Skin of body (tissue), 2 donors: Measurements from ENCODE around the gene BEGAIN. TPM values are rescaled to one million over a fixed set of nuclear protein-coding genes. Genes with fewer than 3 reads are reported as not detected.

Experiments used
- DNase-seq: peaks from one replicate; lab custom pipeline; 2025; lab: John Stamatoyannopoulos, UW
- total RNA-seq: library from RNA; depleted of rRNA; stranded (reverse); fragments of >200 nt; gene quantifications from one replicate; pipeline ENCODE4 v1.2.3, GENCODE V29; 2014

BEGAIN gene
- total RNA-seq, 1 donor from 2014 or later: 1.4 TPM

DNA sequence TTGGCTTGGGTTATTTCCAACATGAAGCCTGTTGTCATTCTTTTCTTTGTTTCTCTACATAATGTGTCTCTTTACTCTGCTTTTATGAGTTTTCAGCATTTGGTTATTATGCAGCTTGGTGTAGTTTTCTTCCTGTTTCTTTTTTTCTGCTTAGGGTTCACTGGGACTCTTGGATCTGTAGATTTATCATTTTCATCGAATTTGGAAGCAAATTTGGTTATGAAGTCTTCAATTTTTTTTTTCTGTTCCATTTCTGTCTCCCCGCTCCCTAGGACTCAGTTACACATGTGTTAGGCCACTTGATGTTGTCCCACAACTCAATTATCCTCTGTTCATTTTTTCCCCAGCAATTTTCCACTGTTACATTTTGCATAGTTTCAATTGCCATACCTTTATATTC, 13.8 kb upstream of the BEGAIN start:
- DNase-seq: no peak

DNA sequence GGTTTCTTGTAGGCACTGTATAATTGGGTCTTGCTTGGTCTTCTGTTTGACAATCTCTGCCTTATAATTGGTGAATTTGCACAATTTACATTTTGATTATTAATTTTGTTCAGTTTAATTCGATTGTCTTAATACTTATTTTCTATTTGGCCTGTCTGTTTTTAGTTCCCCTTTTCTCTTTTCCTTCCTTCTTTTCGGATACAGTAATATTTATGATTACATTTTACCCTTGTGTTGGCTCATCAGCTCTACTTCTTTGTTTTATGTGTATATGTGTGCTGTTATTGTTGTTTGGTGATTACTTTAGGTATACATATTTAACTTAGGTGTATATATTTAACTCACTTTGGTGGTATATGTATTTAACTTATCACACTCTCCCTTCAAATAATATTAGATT, 12.8 kb upstream of the BEGAIN start:
- no peak for DNase-seq

DNA sequence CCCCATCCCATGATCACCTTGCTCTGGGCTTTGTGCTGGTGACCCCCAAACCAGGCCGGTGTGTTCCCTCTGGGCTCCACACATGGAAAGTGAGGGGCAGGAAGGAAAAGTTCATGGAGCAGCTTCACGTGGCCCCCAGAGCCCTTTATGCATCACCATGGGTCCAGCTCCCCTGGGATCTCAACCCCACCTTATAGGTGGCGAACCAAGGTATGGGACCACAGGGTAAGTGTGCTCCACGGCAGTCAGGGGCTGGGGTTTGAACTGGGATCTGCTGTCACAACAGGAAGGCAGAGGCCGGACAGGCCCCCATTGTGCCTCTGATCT, 7.4 kb upstream of the BEGAIN start:
- DNase-seq: no peak

DNA sequence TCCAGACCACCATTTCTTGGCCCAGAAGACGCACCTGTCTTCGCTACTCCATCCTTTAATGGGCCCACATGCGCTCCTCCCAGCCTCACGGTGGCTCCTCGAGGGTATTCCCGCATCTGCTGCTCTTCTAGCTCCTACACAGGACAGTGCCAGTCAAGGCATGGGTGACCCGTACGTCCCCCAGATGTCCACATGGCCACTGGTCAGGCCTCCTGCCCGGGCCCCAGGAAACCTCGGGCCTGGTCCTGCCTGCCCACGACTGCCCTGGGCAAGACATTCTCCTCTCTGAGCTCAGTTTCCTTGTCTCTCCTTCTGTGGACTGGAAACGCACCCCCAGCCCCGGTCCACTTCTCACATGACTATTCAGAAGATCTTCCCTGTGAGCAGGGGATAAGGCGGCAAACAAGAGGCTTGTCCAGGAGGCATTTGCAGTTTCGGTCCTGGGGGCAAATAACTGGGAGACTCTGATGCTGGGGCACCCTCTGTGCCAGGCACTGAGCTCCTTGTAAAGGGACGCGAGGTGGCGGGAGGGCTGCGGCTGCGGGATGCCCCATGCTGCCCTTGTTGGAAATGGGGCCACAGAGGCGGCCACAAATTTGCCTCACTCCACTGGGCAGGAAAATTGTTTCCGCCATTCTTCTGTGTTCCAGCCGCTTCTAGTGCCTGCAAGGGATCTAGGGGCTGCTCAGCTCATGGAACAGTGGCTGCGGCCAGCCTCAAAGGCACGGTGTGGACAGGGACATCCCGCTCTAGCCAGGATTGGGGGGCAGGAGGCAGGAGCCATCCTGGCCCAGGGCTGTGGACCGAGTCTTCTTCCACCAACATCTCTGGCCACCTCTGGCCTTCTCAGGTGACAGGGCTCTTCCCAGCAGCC, 6.8 kb upstream of the BEGAIN start:
- DNase-seq: no peak

DNA sequence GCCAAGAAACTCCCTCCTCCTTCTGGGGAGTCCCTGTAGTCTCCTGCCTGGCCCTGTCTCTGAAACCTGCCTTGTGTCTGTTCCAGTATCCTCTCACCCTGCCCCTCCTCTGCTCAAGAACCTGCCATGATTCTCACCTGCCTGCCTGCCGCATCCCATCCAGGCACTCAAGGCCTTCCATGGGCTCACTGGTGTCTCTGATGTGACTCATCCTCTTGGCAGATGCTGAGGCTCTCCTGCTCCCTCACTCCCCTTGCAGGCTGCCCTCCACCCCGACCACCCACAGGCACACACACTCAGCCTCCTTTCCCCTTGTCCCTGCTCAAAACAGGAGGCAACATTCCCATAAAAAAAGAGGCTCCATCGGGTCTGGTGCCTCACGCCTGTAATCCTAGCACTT, 5.8 kb upstream of the BEGAIN start:
- no peak for DNase-seq

DNA sequence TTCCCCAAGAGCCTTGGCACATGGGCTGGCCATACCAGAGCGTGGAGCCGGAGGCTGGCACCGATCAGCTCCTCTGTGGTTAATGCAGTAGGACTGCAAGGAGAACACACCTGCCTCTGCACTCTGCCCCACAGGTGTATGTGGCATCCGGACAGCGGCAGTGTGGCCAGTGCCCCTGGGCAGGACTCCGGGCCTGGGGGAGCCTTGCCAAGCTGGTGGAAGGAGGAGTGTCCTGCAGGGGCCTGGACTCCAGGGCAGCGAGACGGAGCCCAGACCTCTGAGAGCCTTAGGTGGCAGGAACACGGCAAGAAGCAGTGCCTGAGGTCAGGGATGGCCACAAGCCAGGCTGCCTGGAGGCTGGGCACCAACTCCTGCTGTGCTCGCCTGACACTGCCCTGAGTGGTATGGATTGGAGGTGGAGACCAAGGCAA, 5.3 kb upstream of the BEGAIN start:
- no peak for DNase-seq

DNA sequence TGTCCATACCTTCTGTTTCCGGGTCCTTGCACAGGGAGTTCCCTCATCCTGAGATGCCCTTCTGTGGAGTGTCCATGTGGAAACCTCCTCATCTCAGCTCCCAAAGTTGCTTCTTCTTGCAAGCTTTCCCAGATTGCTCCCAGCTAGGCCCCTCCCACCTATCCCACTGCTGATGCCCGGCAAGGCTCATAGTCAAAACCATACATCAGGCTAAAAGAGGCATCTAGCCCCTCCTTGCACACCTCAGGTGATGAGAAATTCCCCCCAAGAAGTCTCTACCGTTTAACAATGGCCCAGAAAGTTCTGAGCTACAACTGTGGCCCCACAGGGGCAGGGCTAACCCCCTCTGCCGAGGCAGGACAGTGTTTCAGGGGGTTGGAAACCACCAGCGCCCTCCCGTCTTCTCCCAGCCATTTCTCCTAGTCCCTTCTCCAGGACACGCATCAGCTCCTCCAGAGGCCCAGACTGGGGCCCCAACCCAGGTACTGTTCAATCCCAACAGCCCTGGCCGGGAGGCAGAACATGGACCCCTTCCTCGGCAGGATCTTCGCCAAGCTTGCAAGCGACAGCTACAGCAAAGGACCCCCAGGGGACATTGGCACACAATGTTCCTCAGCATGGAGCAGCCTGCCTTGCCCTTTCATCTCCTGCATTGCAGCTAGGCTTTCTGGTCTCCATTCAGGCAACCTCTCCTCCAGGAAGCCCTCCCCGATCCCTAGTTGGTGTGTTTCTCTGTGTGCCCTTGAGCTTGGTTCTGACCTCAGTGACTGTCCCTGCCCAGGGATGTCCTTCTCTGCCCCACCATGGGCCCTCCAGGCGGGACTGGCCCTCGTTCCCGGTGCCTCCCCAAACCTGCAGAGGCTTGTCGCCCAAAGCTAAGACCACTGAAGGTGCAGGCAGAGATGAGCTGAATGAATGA, 4.5 kb upstream of the BEGAIN start:
- DNase-seq: no peak

DNA sequence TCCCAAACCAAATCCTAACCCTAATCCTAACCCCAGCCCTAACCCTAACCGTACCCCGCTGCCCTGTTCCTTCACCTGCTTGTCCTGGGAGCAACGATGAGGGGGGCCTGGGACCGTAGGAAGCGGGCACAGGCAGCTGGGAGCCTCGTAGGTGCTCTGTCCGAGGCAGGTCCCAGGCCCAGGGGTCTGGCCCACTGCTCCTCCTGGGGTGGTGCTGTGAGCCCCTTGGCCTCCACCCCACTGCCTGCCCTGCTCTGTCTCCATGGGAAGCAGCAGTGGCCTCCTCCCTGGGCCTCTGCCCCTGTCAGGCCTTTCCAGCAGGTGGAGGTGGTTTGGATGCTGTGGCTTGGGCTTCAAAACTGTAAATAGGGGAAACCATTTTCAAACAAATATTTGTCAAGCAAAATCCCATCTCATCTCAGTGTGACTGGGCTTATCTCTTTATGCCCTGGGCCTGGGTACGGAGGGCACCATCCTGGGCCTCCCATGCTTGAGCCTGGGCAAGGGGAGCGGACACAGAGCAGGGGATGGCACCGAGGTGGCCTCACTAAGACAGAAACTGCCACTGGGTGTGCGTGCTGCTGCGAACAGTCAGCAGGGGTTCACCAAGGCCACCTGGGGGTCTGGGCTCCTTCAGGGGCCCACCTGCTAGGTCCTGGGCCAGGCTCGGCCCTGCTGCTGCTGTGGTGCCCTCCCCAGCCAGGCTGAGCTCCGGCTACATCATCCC, 3.7 kb upstream of the BEGAIN start:
- no peak for DNase-seq

DNA sequence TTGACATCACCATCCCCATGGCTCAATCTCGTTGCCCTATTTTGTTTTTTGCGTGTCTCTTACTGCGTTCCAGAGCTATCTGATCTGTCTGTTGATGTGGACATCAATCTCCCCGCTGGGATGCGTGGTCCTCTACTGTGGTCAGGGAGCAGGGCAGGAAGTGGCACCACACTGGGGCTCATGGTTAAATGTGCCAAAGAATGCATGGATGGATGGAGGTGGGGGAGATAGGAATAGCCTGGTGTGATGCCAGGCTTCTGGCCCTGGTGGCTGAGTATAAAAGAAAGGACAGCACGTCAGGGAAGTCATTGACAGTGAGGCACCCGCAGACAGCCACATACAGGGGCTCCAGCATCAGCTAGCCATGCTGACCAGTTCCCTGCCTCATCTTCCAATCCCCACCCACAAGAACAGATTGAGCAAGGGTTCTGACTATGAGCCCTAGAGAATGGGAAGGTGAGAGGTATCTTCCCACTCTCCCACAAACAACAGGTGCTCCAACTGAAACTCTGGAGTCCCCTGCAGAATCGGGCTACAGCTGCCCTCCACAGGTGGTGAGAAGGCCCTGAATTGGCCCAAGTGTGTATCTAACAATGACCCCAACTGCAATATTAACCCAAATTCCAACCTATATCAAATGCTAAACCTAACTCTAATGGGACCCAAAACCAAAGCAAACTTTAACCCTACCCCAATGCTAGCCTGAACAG, 2.7 kb upstream of the BEGAIN start:
- DNase-seq: no peak

DNA sequence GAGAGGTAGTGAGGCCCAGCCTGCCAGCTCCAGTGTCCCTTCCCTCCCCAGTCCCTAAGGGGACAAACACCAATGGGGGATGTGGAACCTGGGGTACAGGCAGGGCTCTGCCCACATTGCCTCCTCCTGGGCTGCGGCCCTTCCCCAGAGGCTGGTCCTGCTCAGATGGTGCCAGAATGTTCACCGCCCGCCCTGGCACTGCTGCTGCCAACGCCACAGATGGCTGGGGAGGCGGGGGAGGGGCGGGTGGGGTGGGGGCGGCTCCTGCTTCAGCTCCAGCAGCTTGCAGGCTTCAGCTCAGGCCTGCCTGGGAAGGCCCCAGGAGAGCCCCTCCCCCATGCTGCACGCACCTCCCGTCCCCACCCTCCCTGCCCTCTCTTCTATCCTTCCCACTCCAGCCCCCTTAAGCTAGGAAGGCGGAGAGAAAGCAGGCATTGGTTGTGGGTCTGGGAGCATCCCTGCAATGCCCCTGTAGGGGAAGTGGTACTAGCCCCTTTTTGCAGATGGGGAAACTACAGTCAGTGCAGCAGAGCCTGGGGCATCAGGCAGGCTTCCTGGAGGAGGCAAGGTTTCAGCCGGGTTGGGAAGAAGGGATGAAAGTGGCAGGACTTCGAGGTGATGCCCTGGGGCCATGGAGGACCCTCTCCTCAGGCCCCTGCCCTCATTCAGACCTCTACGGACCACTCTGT, 2.0 kb upstream of the BEGAIN start:
- DNase-seq: no peak

DNA sequence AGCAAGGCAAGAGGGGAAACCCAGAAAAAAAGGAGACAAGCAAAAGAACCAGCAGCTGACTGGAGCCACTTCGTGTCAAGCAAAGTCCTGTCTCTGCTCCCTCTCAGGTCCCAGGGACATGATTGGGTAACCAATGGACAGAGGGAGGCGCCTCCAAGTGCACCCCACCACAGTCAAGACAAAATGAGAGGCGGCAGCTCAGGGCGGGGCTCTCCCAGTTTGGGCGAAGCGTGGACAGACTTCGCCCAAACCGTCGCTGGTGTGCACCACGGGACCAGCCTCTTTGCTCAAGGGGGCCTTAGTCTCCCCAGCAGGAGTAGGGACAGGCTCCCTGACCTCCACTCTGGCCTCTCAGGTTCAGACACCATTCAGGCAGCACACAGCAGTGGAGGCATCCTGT, 1.5 kb upstream of the BEGAIN start:
- no peak for DNase-seq

DNA sequence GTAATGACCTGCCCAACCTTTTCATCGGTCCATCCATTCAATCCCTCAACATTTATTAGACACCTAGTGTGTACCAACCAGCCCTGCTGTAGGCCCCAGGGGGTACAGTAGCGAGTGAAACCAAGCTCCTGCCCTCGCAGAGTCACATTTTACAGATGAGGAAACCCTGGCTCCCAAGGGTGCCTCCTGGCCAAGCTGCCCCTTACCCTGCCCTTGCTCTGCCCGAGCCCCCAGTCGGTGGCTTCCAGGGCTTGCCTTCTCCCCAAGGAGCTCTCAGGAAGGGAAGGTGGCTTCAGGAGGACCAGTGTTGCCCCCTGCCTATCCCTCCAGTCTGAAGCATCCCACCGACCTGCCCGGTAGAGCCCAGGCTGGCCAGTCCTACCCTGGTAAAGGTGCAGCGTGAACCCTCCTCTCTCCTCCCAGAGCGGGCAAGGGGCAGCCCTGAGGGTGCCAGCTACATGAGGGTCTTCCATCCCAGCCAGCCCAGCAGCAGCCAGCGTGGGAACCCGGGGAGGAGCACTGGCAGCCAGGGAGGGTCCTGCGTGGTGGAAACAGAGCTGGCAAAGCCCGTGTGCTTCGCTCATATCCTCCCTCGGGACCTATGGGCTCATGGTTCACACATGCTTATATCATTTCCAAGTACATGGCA, 670 bp upstream of the BEGAIN start:
- no peak for DNase-seq

DNA sequence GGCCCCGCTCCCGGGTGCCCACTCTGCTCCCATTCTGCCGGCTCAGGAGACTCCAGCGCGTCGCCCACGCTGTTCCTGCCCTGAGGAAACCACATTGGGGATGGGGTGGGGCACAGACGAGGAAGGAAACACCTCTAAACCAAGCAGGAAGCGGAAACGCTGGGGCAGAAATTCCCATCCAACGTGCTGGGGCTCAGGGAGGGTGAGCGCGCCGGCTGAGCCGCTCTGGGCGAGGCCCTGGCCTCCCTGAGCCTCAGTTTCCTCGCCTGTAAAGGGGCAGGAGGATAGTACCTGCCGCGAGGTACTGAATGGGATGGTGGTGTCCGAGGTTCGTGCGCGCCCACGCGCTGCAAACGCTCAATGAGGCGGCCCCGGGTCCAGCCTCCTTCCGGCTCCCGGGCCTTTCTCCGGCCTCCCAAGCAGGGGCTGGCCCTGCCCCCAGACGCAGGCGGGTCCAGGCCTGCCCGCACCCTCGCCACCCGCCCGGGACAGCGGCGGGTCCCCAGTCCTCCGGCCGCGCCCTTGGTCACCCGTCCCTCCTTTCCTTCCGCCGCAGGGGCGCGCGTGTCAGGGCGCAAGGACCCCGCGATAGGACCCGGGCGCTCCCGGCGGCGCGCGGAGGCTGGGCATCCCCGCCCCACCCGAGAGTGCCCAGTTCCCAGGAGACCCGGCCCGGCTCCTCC, 673 bp downstream of the BEGAIN start:
- DNase-seq: no peak

DNA sequence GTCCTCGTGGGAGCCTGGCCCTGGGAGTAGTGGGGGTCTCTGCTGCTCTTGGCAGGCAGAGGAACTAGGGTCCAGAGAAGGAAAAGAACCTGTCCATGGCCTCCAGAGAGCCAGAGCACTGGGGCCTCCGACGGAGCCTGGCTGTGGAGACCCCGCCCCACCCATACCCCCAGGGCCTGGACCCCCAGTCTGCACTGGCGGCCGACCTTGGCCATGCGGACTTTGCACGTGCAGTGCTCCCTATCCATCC, 1.1 kb downstream of the BEGAIN start:
- DNase-seq: no peak

DNA sequence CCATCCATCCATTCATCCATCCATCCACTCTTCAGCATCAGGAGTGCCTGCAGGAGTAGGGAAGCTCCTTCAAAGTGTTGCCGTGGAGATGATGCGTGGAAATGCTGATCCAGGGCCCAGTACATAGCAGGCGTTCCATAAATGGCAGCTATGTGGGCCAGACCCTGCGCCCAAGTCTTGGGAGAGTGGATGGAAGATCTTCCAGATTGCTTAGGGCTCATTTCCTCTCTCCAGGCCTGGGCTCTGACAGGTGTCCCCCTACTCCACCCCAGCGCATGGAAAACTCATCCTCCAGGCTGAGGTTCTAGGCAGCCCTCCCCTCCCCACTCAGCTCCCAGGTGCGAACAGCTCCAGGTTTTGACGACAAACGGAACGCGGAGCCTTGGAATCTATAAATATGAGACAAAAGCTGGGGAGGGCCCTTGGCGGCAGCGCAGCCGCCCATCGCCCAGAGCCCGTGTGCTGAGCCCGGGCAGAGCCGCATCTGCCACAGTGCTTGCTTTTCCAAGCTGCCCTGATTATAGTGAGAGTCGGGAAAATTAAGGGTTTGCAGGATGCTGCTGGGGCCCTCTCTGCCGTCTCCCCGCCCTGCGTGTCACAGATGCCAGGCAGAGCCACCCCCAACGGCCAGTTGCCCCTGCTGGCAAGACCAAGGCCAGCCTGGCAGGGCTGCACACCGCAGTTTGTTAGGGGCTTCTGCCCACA, 1.6 kb downstream of the BEGAIN start:
- DNase-seq: no peak

DNA sequence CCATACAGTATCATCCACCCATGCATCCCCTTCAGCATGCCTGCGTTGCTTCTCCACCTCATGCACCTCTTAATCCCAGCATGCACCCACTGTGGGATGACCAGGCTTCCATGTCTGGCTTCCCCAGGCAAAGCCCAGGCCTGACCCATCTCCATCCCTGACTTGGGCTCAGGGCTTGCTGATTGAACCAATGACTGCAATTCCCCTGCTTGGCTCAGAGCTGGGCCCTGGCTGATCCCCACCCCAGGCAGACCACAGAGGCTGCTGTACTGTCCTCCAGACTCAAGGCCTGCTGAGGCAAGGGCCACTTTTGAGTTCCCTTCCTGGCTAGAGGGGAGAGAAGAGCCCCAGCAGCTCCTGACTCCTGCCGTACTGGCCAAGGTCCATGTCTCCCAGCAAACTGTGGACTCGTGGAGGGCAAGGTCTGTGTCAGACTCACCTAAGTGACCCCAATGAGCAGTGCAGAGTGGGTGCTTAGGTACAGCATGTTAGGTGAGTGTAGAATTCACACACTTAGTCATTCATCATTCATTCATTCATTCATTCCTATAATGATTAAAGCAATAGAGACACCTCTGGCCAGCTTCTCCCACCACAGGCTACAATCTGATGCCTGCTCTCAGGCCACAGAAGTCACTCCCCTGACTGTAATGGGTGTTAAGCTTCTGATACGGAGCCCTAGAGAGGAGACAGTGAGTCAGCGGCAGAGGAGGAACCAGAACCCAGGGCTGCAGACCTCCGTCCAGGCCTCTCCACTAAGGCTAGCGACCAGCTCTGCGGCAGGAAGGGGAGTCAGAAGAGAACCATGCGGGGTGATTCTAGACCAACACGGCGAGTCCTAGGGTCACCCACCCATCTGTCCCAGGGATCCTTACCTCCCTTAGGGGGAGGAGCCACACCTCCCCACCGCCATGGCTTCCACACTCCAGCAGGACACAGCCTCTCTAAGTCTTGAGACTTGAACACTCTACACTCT, 2.9 kb downstream of the BEGAIN start:
- DNase-seq: no peak

DNA sequence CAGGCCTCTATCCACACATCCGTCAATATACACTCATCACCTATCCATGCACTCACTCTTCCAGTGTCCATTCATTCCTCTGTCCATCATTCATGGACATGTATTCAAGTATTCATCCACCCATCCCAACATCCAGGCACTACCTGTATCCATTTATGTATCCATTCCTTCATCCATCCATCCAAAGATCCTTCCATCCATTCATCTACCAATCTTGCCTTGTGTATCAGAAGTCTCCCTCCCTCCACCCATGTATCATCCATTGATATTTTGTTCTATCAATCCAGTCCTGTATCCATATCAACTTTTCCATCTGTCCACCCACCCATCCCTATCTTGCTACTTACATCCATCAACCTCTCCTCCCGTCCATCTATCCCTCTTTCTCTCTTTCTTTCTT, 4.0 kb downstream of the BEGAIN start:
- no peak for DNase-seq
